SU-DHL-6 (cell line): ENCODE data around the gene MYCT1.

Source experiments
- EZH2phosphoT487 ChIP-seq: fragments of 200-600 bp; sonication (generic), shearing (Covaris generic); conservative IDR thresholded peaks from 2 replicates; pipeline ENCODE4 v1.6.1; 2018; ENCODE audit warnings: mild to moderate bottlenecking, antibody characterized with exemption, low read length, moderate library complexity, mixed read lengths
- TF ChIP-seq, protein P1 (sequence below): fragments of 200-600 bp; sonication (generic); IDR thresholded peaks from one replicate; pipeline ENCODE4 v1.5.1; 2017; ENCODE audit warnings: antibody characterized with exemption, mild to moderate bottlenecking, low read length, moderate library complexity; ENCODE audit not compliant: insufficient read depth, poor library complexity, severe bottlenecking

DNA sequence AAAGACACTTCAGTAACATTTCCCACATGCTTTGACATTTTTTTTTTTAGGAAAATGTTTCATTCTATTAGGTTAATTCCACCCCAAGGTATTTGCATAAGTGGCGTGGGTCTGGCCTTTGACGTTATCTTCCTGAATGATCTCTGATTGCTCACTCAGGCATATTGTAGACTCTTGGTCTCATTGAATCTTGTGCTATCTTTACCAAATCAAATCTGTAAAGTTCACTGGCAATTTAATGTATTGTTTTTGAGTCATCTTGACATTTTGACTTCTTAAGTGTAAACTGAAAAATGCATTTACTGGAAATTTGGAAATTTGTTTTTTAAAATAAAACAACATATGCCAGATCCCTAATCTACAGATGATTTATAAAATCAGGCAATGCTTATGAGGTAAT, 36.9 kb downstream of the MYCT1 start:
- TF ChIP-seq, protein P1, sequence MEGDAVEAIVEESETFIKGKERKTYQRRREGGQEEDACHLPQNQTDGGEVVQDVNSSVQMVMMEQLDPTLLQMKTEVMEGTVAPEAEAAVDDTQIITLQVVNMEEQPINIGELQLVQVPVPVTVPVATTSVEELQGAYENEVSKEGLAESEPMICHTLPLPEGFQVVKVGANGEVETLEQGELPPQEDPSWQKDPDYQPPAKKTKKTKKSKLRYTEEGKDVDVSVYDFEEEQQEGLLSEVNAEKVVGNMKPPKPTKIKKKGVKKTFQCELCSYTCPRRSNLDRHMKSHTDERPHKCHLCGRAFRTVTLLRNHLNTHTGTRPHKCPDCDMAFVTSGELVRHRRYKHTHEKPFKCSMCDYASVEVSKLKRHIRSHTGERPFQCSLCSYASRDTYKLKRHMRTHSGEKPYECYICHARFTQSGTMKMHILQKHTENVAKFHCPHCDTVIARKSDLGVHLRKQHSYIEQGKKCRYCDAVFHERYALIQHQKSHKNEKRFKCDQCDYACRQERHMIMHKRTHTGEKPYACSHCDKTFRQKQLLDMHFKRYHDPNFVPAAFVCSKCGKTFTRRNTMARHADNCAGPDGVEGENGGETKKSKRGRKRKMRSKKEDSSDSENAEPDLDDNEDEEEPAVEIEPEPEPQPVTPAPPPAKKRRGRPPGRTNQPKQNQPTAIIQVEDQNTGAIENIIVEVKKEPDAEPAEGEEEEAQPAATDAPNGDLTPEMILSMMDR = no peak
- TF ChIP-seq EZH2phosphoT487 = no peak
